ENCODE data around the gene TTC21A. TPM values are rescaled to one million over a fixed set of nuclear protein-coding genes. Genes with fewer than 3 reads are reported as not detected.

Gene TTC21A
- total RNA-seq, 1 experiment from 2014 or later: 5.6 TPM

DNA sequence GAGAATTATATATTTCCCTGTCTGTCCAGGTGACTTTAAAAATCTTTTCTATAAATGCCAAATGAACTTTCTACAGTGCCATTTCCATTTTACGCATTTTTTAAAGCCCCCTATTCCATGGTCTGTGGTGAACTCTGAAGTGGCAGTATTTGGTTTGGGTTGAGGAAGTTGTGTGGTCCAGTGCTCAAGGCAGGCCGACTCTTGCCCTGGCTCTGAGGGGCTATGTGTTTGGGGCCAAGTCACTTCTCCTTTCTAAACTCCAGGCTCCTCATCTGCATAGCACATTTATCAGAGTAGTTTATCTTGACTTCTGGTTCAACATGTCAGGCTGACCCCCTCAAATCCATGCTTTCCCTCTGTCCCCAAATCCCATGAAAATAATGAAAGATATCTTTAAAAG lies 14.1 kb downstream of the TTC21A start:
- Histone ChIP-seq H3K9ac (ENCODE audit: low read length) (no peak overlapping the region), H3K4me3 (replicated peaks in 1 of 2; ENCODE audit: low read depth in 1 of 2, low read length in 2 of 2) (no peak overlapping the region), H3K36me3 (ENCODE audit: control insufficient read depth in 1 of 2, insufficient read depth in 2 of 2, low read length in 2 of 2) (no peaks in the 10 kb centered on the region), H3K4me2 (ENCODE audit: low read length) (no peak overlapping the region), H3K79me2 (ENCODE audit: insufficient read depth, low read length) (no peaks in the 10 kb centered on the region), H4K20me1 (ENCODE audit: insufficient read depth) (no peaks in the 10 kb centered on the region), H3K4me1 (ENCODE audit: control insufficient read depth in 1 of 2, insufficient read depth in 2 of 2, low read length in 2 of 2) (peaks cover 19 to 21% of the 10 kb centered on the region in 2 experiments), H3K27ac (ENCODE audit: low read depth, low read length) (no peak overlapping the region), H2AFZ (ENCODE audit: low read depth, low read length, poor library complexity, severe bottlenecking) (no peak overlapping the region), H3K9me3 (ENCODE audit: control insufficient read depth in 1 of 2, insufficient read depth in 1 of 2, low read depth in 1 of 2, low read length in 2 of 2) (no peaks in the 10 kb centered on the region), H3K9me2 (ENCODE audit: insufficient read depth) (no peaks in the 10 kb centered on the region), H3K27me3 (ENCODE audit: insufficient read depth, low read length) (no peaks in the 10 kb centered on the region)
- CTCF ChIA-PET: no interaction called here
- TF ChIP-seq ZFX (IDR thresholded peaks at IDR 0.05) (no peak), FOSL1 (IDR thresholded peaks at IDR 0.05; ENCODE audit: low read depth) (no peak)
- RAD21 ChIA-PET (ENCODE audit: low non-redundant PET in 1 of 2, low total read pairs in 2 of 2, uncharacterized antibody in 2 of 2, unreplicated experiment in 2 of 2): no interaction called here
- DNase-seq (ENCODE audit: low read depth, low spot score) (no peak), ATAC-seq (no peak)
- intact Hi-C loops (cut with micrococcal nuclease): no loop called here
- no TSS peak for BruUV-seq (replicated peaks)
- POLR2A ChIA-PET: no interaction called here

DNA sequence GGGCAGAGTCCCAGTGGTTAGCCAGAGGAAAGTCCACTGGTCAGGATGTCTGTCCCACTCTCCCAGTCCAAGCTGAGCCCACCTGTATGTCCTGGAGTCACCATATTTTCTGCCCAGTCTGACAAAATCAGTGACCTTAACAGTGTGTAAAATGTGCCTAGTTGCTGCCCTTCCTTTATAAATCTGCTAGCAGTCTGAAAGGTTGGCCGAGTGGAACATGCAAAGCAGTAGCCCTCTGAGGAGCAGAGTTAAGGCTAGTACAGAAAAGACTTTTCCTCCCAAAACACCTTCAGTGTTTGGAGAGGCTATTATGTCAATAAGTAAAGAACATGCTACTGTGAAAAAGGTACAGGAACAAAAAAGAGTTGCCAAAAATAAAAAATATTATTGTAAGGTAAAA lies 15.3 kb downstream of the TTC21A start:
- CTCF ChIA-PET: interaction anchor here (6.7 kb wide), 1 partner anchor 167 kb away, joined by 184 read pairs; no protein-coding TSS in a partner anchor
- intact Hi-C loops (cut with micrococcal nuclease): no loop called here

More for the DNA sequence above, 15.3 kb downstream of the TTC21A start:
- ChIA-PET POLR2A (no interaction called here), RAD21 (ENCODE audit: low non-redundant PET in 1 of 2, low total read pairs in 2 of 2, uncharacterized antibody in 2 of 2, unreplicated experiment in 2 of 2) (no interaction called here)
- no peak overlapping the region for H3K9ac ChIP-seq (ENCODE audit: low read length)
- H3K27me3 ChIP-seq (ENCODE audit: insufficient read depth, low read length): no peaks in the 10 kb centered on the region
- no TSS peak for BruUV-seq (replicated peaks)
- no peak overlapping the region for H3K4me3 ChIP-seq (replicated peaks in 1 of 2; ENCODE audit: low read depth in 1 of 2, low read length in 2 of 2)
- H3K4me1 ChIP-seq (ENCODE audit: control insufficient read depth in 1 of 2, insufficient read depth in 2 of 2, low read length in 2 of 2): peaks cover 24 to 27% of the 10 kb centered on the region in 2 experiments
- no peak overlapping the region for H3K4me2 ChIP-seq (ENCODE audit: low read length)
- H3K27ac ChIP-seq (ENCODE audit: low read depth, low read length): no peak overlapping the region
- H3K9me3 ChIP-seq (ENCODE audit: control insufficient read depth in 1 of 2, insufficient read depth in 1 of 2, low read depth in 1 of 2, low read length in 2 of 2): no peaks in the 10 kb centered on the region
- H3K79me2 ChIP-seq (ENCODE audit: insufficient read depth, low read length): no peaks in the 10 kb centered on the region
- H2AFZ ChIP-seq (ENCODE audit: low read depth, low read length, poor library complexity, severe bottlenecking): no peak overlapping the region
- no peaks in the 10 kb centered on the region for H4K20me1 ChIP-seq (ENCODE audit: insufficient read depth)
- DNase-seq (ENCODE audit: low read depth, low spot score) (no peak), ATAC-seq (no peak)
- TF ChIP-seq ELF1 (IDR thresholded peaks at IDR 0.05; ENCODE audit: borderline replicate concordance, low read depth) (no peak), SIN3A (IDR thresholded peaks at IDR 0.05; ENCODE audit: low read depth) (no peak), SRF (IDR thresholded peaks at IDR 0.05; ENCODE audit: low read depth) (no peak)
- TF ChIP-seq, protein P1, sequence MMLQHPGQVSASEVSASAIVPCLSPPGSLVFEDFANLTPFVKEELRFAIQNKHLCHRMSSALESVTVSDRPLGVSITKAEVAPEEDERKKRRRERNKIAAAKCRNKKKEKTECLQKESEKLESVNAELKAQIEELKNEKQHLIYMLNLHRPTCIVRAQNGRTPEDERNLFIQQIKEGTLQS (IDR thresholded peaks at IDR 0.05): no peak
- TF ChIP-seq, protein P2, sequence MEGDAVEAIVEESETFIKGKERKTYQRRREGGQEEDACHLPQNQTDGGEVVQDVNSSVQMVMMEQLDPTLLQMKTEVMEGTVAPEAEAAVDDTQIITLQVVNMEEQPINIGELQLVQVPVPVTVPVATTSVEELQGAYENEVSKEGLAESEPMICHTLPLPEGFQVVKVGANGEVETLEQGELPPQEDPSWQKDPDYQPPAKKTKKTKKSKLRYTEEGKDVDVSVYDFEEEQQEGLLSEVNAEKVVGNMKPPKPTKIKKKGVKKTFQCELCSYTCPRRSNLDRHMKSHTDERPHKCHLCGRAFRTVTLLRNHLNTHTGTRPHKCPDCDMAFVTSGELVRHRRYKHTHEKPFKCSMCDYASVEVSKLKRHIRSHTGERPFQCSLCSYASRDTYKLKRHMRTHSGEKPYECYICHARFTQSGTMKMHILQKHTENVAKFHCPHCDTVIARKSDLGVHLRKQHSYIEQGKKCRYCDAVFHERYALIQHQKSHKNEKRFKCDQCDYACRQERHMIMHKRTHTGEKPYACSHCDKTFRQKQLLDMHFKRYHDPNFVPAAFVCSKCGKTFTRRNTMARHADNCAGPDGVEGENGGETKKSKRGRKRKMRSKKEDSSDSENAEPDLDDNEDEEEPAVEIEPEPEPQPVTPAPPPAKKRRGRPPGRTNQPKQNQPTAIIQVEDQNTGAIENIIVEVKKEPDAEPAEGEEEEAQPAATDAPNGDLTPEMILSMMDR (IDR thresholded peaks at IDR 0.05 in 2 of 3, conservative IDR thresholded peaks at IDR 0.05 in 1 of 3; ENCODE audit: borderline replicate concordance in 1 of 3, insufficient read depth in 1 of 3, low read depth in 2 of 3, low read length in 2 of 3): no peak
- H3K9me2 ChIP-seq (ENCODE audit: insufficient read depth): no peaks in the 10 kb centered on the region
- H3K36me3 ChIP-seq (ENCODE audit: control insufficient read depth in 1 of 2, insufficient read depth in 2 of 2, low read length in 2 of 2): no peaks in the 10 kb centered on the region

All from HCT116 (cell line).